GM13977 (cell line): ENCODE measurements around the gene BORCS6.

Source experiments
- DNase-seq: peaks from one replicate; pipeline ENCODE4 v3.0.0; 2012; ENCODE audit warnings: low spot score
- CTCF ChIP-seq: IDR thresholded peaks from 2 replicates; pipeline ENCODE4 v1.5.1; 2012; ENCODE audit warnings: mild to moderate bottlenecking, control low read depth; ENCODE audit not compliant: insufficient read depth; ENCODE audit errors: extremely low read depth, missing control alignments
- in situ Hi-C: fragments of 300-500 bp; cut with MboI; formaldehyde crosslinking; loops from one replicate; pipeline ENCODE4 v1.12.0; 2022; ENCODE audit warnings: low sequenced_read_pairs, low pct_unique_long_range_greater_than_20kb, mixed read lengths, inconsistent platforms; ENCODE audit not compliant: unreplicated experiment

BORCS6 gene

GRCh38 chr17:8189041-8189710 lies 804 bp downstream of the BORCS6 start:
- no peak for TF ChIP-seq CTCF
- DNase-seq = no peak
- in situ Hi-C loops = no loop called here

- DNase-seq = no peak
- TF ChIP-seq CTCF = no peak
- in situ Hi-C loops = no loop called here
Measured at GRCh38 chr17:8188263-8188839, 1.6 kb downstream of the BORCS6 start.

- in situ Hi-C loops = no loop called here
- DNase-seq = peak; percentile 82
- no peak for TF ChIP-seq CTCF
Measured at GRCh38 chr17:8187517-8188262, 2.3 kb downstream of the BORCS6 start.

- in situ Hi-C loops = no loop called here
- TF ChIP-seq CTCF = peak; percentile 40
- peak; percentile 81 for DNase-seq
Measured at GRCh38 chr17:8186787-8187516, 3.0 kb downstream of the BORCS6 start.

- in situ Hi-C loops = no loop called here
- TF ChIP-seq CTCF = no peak
- DNase-seq = no peak
Measured at GRCh38 chr17:8186446-8186786, 3.6 kb downstream of the BORCS6 start.

- DNase-seq = peak; percentile 73
- in situ Hi-C loops = no loop called here
Measured at GRCh38 chr17:8185582-8186445, 4.2 kb downstream of the BORCS6 start.

More at GRCh38 chr17:8185582-8186445, 4.2 kb downstream of the BORCS6 start:
- TF ChIP-seq CTCF = no peak
